DLD1 (cell line): Measurements from ENCODE around the gene OR2A12.
"Not testable (repeated sequence)": the region's sequence is repeated elsewhere in the genome, so short reads cannot be mapped to it uniquely, and the experiment has no call there.

Experiments used
- in situ Hi-C: cut with HindIII; loops from 2 replicates; pipeline ENCODE4 v1.10.0; 2017; ENCODE audit warnings: low sequenced_read_pairs

Gene OR2A12

GRCh38 chr7:144118341-144118740, 32.3 kb downstream of the OR2A12 start:
- in situ Hi-C loops, result no loop called here

GRCh38 chr7:144122876-144123275, 36.8 kb downstream of the OR2A12 start, which contains the start of gene OR2A14:
Gene OR2A14, plus strand, starts transcription at chr7:144123176. Its CDS starts 5,937 bp downstream, at chr7:144129113.
- in situ Hi-C loops, result no loop called here

- in situ Hi-C loops, result no loop called here
Measured at GRCh38 chr7:144127714-144128334, 41.7 kb downstream of the OR2A12 start.

GRCh38 chr7:144129601-144130000, 43.5 kb downstream of the OR2A12 start:
- in situ Hi-C loops, result not testable (repeated sequence)

GRCh38 chr7:144130730-144131129, 44.7 kb downstream of the OR2A12 start:
- in situ Hi-C loops, result no loop called here

GRCh38 chr7:144132262-144132661, 46.2 kb downstream of the OR2A12 start:
- in situ Hi-C loops, result no loop called here

- in situ Hi-C loops, result no loop called here
Measured at GRCh38 chr7:144133307-144133706, 47.2 kb downstream of the OR2A12 start.

- in situ Hi-C loops, result no loop called here
Measured at GRCh38 chr7:144134116-144134515, 48.0 kb downstream of the OR2A12 start.

- in situ Hi-C loops, result no loop called here
Measured at GRCh38 chr7:144137501-144137900, 51.4 kb downstream of the OR2A12 start.

- in situ Hi-C loops, result no loop called here
Measured at GRCh38 chr7:144142187-144142586, 56.1 kb downstream of the OR2A12 start.

GRCh38 chr7:144144426-144144825, 58.3 kb downstream of the OR2A12 start:
- in situ Hi-C loops, result no loop called here

- in situ Hi-C loops, result no loop called here
Measured at GRCh38 chr7:144148224-144148827, 62.2 kb downstream of the OR2A12 start.
